Smooth muscle cell (in vitro differentiated cells): ENCODE data around the gene CIZ1. TPM values are rescaled to one million over a fixed set of nuclear protein-coding genes. Genes with fewer than 3 reads are reported as not detected.

ENCODE experiments used
- DNase-seq: peaks from one replicate; lab custom pipeline; 2025; ENCODE audit not compliant: unreplicated experiment; lab: John Stamatoyannopoulos, UW
- H2AFZ ChIP-seq: fragments of 200-600 bp; sonication (generic); 2 replicates; pipeline ENCODE4 v1.6.0; 2016; ENCODE audit warnings: antibody characterized with exemption, low read depth, mild to moderate bottlenecking
- H3F3A ChIP-seq: fragments of 200-600 bp; sonication (generic); 2 replicates; pipeline ENCODE4 v1.6.0; 2017; ENCODE audit warnings: antibody characterized with exemption, low read depth
- H3K27ac ChIP-seq: fragments of 200-600 bp; sonication (generic); 2 replicates; pipeline ENCODE4 v1.5.1; 2016; ENCODE audit warnings: low read depth, mild to moderate bottlenecking
- H3K27me3 ChIP-seq: fragments of 200-600 bp; sonication (generic); 2 replicates; pipeline ENCODE4 v1.6.1; 2016; ENCODE audit warnings: low read depth, mild to moderate bottlenecking
- H3K36me3 ChIP-seq: fragments of 200-600 bp; sonication (generic); 2 replicates; pipeline ENCODE4 v1.5.1; 2016; ENCODE audit warnings: low read depth
- H3K4me1 ChIP-seq: fragments of 200-600 bp; sonication (generic); 2 replicates; pipeline ENCODE4 v1.5.1; 2016; ENCODE audit warnings: low read depth
- H3K4me2 ChIP-seq: fragments of 200-600 bp; sonication (generic); 2 replicates; pipeline ENCODE4 v1.6.0; 2016; ENCODE audit warnings: mild to moderate bottlenecking
- H3K4me3 ChIP-seq: fragments of 200-600 bp; sonication (generic); 2 replicates; pipeline ENCODE4 v1.5.1; 2016; ENCODE audit warnings: mild to moderate bottlenecking
- H3K79me2 ChIP-seq: fragments of 200-600 bp; sonication (generic); 2 replicates; pipeline ENCODE4 v1.6.0; 2016; ENCODE audit warnings: low read depth, mild to moderate bottlenecking
- H3K9ac ChIP-seq: fragments of 200-600 bp; sonication (generic); 2 replicates; pipeline ENCODE4 v1.6.0; 2016; ENCODE audit warnings: low read depth
- H3K9me3 ChIP-seq: fragments of 200-600 bp; sonication (generic); replicated peaks from 2 replicates; pipeline ENCODE4 v1.5.1; 2016; ENCODE audit warnings: low read depth
- H4K20me1 ChIP-seq: fragments of 200-600 bp; sonication (generic); 2 replicates; pipeline ENCODE4 v1.6.0; 2016; ENCODE audit warnings: low read depth
- WGBS: methylation state at CpG from one replicate; pipeline ENCODE4 v1.1.7; 2016; ENCODE audit warnings: low lambda C conversion rate; 5-methylcytosine and 5-hydroxymethylcytosine counted together
- polyA plus RNA-seq: library from polyadenylated mRNA; unstranded; fragments of >200 nt; fragmentation: Nextera tagmentation; extraction: Ambion mirVana; gene quantifications from 2 replicates; pipeline ENCODE4 v1.2.1, GENCODE V29; 2016
- total RNA-seq: library from RNA; depleted of rRNA; stranded (reverse); fragments of >200 nt; gene quantifications from 2 replicates; pipeline ENCODE4 v1.2.3, GENCODE V29; 2014
- TF ChIP-seq, protein P1 (sequence below): fragments of 200-600 bp; sonication (generic); IDR thresholded peaks from 2 replicates; pipeline ENCODE4 v1.5.1; 2017; ENCODE audit warnings: borderline replicate concordance, mild to moderate bottlenecking, antibody characterized with exemption; ENCODE audit not compliant: insufficient read depth, poor library complexity, severe bottlenecking

Gene CIZ1
- total and polyA plus RNA-seq, 2 experiments from 2014 or later, result 23.5 to 84.0 TPM

DNA sequence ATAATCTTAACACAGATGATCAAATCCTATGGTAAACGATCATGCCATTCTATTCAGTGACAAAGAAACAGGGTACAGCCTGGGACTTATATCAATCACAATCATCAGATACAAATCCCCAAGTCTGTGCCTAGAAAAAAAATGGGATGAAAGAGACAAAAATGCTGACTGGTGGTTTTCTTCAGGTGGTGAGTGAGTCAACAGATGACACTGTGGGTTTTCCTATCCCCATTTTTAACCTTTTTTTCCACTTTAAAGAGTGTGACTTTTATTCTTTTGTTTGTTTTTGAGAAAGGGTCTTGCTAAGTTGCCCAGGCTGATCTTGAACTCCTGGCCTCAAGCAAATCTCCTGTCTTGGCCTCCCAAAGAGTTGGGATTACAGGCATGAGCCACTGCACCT is 3.2 kb downstream of the CIZ1 start:
- Histone ChIP-seq H3F3A (no peaks in the 10 kb centered on the region), H4K20me1 (no peaks in the 10 kb centered on the region), H2AFZ (no peak overlapping the region), H3K79me2 (peaks cover 17% of the 10 kb centered on the region), H3K4me2 (no peak overlapping the region), H3K27ac (no peak overlapping the region), H3K4me3 (no peak overlapping the region), H3K4me1 (peaks cover 6% of the 10 kb centered on the region), H3K36me3 (no peaks in the 10 kb centered on the region), H3K27me3 (no peaks in the 10 kb centered on the region), H3K9me3 (no peaks in the 10 kb centered on the region), H3K9ac (no peak overlapping the region)
- 91% methylated on average over 1 of the region's 1 CpG for WGBS
- no peak for DNase-seq
- TF ChIP-seq, protein P1, sequence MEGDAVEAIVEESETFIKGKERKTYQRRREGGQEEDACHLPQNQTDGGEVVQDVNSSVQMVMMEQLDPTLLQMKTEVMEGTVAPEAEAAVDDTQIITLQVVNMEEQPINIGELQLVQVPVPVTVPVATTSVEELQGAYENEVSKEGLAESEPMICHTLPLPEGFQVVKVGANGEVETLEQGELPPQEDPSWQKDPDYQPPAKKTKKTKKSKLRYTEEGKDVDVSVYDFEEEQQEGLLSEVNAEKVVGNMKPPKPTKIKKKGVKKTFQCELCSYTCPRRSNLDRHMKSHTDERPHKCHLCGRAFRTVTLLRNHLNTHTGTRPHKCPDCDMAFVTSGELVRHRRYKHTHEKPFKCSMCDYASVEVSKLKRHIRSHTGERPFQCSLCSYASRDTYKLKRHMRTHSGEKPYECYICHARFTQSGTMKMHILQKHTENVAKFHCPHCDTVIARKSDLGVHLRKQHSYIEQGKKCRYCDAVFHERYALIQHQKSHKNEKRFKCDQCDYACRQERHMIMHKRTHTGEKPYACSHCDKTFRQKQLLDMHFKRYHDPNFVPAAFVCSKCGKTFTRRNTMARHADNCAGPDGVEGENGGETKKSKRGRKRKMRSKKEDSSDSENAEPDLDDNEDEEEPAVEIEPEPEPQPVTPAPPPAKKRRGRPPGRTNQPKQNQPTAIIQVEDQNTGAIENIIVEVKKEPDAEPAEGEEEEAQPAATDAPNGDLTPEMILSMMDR, result no peak

DNA sequence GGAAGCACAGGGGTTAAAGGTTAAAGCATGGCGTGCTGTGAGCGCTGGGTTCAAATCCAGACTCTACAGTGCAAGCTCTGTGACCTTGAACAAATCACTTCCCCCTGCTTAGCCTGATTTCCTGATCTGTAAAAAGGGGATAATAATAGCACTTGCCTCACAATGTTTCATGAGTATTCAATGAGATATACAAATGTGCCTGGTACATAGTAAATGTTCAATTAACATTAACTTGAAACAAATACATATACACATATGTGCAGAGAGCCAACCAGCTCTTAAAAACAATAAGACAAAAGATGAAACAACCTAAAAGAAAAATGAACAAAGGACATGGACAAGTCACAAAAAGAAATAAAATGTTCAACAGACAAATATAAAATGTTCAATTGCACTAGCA is 4.0 kb downstream of the CIZ1 start:
- WGBS, result 100% methylated on average over 2 of the region's 2 CpGs
- Histone ChIP-seq H3K27me3 (no peaks in the 10 kb centered on the region), H3K27ac (no peak overlapping the region), H3K36me3 (no peaks in the 10 kb centered on the region), H3F3A (no peaks in the 10 kb centered on the region), H2AFZ (no peak overlapping the region), H3K9me3 (no peaks in the 10 kb centered on the region), H3K79me2 (peaks cover 17% of the 10 kb centered on the region), H3K9ac (no peak overlapping the region), H3K4me2 (no peak overlapping the region), H4K20me1 (no peaks in the 10 kb centered on the region), H3K4me3 (no peak overlapping the region), H3K4me1 (peaks cover 6% of the 10 kb centered on the region)
- DNase-seq, result no peak
- TF ChIP-seq, protein P1, result no peak

DNA sequence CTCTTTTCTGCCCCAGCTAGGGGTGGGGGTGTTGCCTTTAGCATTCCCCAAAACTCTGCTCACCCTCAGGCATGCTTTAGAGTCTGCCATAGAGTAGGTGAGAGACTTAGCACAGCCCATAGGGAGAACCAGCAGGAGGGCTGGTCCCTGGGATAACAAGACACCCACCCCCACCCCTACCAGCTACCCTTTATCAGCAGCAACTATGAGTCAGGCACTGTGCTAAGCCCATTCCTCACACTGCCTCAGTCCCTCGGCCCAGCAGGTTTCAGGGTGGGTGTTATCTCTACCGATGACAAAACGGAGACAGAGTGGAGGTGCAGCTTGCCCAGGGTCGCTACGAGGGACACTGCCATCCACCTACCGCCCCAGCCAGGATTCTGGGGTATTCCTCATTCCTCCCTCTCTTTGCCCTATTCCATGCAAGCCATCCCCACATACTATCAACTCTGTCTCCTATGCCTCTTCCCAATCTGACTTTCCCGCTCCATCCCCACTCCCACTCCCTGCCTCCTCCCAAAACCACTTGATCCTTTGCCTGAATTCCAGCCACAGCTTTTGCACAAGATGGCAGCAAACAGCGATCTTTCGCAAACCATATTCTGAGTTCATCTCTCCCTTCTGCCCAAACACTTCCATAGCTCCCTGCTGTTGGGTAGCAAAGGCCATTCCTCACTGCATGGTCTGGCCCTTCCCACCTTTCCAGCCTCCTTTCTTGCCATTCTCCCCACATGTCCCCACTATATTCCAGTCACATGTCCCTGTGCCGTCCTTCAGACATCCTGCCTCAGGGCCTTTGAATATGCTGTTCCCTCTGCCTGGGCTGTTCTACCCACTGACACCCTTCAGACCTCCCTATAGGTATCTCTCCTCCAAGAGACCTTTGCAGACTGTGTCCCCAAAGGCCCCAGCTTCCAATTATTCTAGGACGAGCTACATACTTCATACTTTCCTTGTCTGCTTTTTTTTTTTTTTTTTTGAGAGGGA is 5.1 kb downstream of the CIZ1 start:
- Histone ChIP-seq H2AFZ (no peak overlapping the region), H3F3A (no peaks in the 10 kb centered on the region), H3K9me3 (no peaks in the 10 kb centered on the region), H3K36me3 (no peaks in the 10 kb centered on the region), H3K79me2 (peaks cover 15% of the 10 kb centered on the region), H3K27me3 (no peaks in the 10 kb centered on the region), H4K20me1 (no peaks in the 10 kb centered on the region), H3K4me1 (no peaks in the 10 kb centered on the region), H3K27ac (no peak overlapping the region), H3K9ac (no peak overlapping the region), H3K4me3 (no peak overlapping the region), H3K4me2 (no peak overlapping the region)
- TF ChIP-seq, protein P1, result no peak
- 71% methylated on average over 11 of the region's 11 CpGs for WGBS
- no peak for DNase-seq
